ENCODE data around the gene CFL1.

The CFL1 gene

DNA sequence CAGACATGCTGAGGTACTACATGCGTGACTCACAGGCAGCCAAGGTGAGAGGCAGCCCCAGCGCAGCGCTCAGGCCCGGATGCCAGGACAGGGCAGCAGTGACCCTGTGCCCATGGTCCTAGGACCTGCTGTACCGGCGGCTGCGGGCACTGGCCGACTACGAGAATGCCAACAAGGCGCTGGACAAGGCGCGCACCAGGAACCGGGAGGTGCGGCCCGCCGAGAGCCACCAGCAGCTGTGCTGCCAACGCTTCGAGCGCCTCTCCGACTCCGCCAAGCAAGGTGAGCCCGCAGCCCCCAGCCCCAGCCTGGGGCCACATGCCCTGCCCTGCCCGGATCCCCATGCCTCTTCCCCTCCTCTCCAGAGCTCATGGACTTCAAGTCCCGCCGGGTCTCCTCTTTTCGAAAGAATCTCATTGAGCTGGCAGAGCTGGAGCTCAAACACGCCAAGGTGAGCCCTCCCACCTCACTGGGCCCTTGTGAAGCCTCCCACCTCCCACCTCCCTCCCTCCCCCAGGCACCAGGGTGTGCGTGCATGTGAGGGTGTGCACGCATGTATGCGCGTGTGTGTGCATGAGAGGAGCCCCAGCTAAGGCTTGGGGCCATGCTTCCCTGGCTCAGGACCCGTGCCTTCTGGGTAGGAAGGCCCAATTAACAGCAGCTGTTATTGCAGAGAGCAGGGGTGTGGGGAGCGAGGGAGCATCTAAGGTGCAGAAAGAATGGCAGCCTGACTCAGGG is 5.3 kb downstream of the CFL1 start:
- H3K4me1 ChIP-seq: peaks cover 0 to 29% (median 21%) of the 10 kb centered on the region in 4 donors
- H3K27me3 ChIP-seq: no peaks in the 10 kb centered on the region
- H3K27ac ChIP-seq: no peak overlapping the region
- TF ChIP-seq, protein P1, sequence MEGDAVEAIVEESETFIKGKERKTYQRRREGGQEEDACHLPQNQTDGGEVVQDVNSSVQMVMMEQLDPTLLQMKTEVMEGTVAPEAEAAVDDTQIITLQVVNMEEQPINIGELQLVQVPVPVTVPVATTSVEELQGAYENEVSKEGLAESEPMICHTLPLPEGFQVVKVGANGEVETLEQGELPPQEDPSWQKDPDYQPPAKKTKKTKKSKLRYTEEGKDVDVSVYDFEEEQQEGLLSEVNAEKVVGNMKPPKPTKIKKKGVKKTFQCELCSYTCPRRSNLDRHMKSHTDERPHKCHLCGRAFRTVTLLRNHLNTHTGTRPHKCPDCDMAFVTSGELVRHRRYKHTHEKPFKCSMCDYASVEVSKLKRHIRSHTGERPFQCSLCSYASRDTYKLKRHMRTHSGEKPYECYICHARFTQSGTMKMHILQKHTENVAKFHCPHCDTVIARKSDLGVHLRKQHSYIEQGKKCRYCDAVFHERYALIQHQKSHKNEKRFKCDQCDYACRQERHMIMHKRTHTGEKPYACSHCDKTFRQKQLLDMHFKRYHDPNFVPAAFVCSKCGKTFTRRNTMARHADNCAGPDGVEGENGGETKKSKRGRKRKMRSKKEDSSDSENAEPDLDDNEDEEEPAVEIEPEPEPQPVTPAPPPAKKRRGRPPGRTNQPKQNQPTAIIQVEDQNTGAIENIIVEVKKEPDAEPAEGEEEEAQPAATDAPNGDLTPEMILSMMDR (IDR thresholded peaks at IDR 0.05): no peak
- H3K36me3 ChIP-seq: peaks cover 48 to 62% (median 59%) of the 10 kb centered on the region in 3 donors
- intact Hi-C loops (cut with DNase I; ENCODE audit: low total_unique reads): no loop called here
- DNase-seq: peak in 1 of 2 donors; percentile 64
- no peak overlapping the region for H3K4me3 ChIP-seq
- peaks cover 0 to 4% (median 0%) of the 10 kb centered on the region in 3 donors for H3K9me3 ChIP-seq

DNA sequence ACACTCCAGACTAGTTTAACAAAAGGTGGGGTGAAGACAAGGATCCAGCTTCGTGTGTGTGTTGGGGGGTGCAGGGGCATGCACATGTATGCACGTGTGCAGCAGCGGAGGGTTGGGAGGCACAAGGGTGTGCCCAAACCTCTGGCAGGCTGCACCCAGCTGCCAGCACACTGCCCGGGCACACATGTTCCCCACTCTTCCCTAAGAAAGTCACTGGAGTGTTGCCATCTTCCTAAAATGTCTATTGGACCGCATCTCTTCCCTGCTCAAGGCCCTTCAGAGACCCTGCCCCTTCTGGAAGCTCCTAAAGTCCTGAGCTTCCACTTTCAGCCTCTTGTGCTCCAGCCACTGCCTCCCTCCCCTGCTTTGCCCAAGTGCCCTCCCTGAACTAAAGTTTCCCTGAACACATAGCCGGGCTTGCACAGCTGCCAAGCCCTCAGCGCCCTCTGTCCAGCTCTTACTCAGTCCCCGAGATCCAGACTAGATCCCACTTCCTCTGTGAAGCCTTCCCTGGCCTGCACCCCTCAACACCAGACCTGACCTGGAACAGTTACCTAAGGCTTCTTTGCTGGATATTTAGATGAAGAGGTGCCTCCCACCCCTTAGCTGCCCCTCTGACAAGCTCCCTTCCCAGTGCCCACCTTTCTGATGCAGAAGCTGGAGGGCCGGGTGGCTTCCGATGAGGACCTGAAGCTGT is 6.0 kb downstream of the CFL1 start:
- intact Hi-C loops (cut with DNase I; ENCODE audit: low total_unique reads): no loop called here
- H3K27me3 ChIP-seq: no peaks in the 10 kb centered on the region
- peaks cover 0 to 4% (median 0%) of the 10 kb centered on the region in 3 donors for H3K9me3 ChIP-seq
- TF ChIP-seq, protein P1 (IDR thresholded peaks at IDR 0.05): no peak
- H3K27ac ChIP-seq: no peak overlapping the region
- peaks cover 0 to 29% (median 21%) of the 10 kb centered on the region in 4 donors for H3K4me1 ChIP-seq
- no peak overlapping the region for H3K4me3 ChIP-seq
- DNase-seq: peak in 1 of 2 donors; percentile 54
- H3K36me3 ChIP-seq: peaks cover 48 to 62% (median 59%) of the 10 kb centered on the region in 3 donors

DNA sequence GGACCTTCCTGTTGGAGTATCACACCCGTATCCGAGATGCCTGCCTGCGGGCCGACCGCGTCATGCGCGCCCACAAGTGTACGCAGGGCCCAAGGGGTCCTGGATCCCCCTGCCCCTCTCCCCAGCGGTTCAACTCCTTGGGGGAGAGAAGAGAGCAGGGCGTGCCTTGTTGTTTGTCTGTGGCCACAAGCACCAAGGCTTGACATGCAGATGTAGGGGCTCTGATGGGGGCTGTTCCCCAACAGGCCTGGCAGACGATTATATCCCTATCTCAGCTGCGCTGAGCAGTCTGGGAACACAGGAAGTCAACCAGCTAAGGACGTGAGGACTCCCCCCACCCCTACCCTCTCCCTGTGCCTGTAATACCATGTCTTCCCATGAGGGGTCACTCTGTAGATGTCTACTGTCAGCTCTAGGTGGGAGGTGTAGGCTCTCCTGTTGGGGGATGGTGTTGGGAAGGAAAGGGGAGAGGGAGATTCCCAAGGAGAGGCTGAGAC is 6.8 kb downstream of the CFL1 start:
- Histone ChIP-seq H3K36me3 (peaks cover 48 to 60% (median 59%) of the 10 kb centered on the region in 3 donors), H3K4me1 (peaks cover 0 to 22% (median 14%) of the 10 kb centered on the region in 4 donors), H3K4me3 (no peak overlapping the region), H3K9me3 (peaks cover 0 to 4% (median 0%) of the 10 kb centered on the region in 3 donors), H3K27ac (no peak overlapping the region), H3K27me3 (no peaks in the 10 kb centered on the region)
- TF ChIP-seq, protein P1 (IDR thresholded peaks at IDR 0.05): no peak
- intact Hi-C loops (cut with DNase I; ENCODE audit: low total_unique reads): no loop called here
- DNase-seq: peak in 1 of 2 donors; percentile 31

DNA sequence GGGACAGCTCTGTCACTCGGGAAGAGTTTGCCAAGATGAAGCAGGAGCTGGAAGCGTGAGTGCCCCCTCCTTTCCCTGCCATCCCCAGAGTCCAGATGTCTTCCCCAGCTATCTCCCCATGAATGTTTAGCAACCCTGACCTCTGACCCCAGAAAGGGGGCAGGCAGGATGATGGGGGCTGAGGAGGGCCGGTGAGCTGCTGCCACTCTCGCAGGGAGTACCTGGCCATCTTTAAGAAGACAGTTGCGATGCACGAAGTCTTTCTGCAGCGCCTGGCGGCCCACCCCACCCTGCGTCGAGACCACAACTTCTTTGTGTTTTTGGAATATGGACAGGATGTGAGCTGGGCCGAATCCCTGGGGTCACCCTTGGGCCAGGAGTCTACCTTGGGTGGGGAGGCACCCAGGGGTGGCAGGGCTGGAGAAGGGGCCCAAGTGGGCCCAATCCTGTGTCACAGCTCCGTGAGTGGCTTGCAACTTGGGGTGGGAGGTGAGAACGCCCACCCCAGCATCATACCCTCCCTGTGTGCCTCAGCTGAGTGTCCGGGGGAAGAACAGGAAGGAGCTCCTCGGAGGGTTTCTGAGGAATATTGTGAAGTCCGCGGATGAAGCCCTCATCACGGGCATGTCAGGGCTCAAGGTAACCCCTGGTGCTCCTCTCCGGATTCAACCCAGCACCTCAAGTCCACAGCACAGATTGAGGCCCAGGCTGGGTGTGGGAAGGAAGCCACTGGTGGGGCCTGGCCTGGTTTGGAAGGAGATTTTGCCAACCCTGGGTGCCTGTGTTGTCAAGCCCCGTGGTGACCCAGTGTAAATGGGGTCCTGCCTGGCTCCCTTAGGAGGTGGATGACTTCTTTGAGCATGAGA is 7.5 kb downstream of the CFL1 start:
- intact Hi-C loops (cut with DNase I; ENCODE audit: low total_unique reads): no loop called here

More for the DNA sequence above, 7.5 kb downstream of the CFL1 start:
- Histone ChIP-seq H3K4me3 (no peak overlapping the region), H3K27ac (no peak overlapping the region), H3K27me3 (no peaks in the 10 kb centered on the region), H3K4me1 (peaks cover 0 to 15% (median 7%) of the 10 kb centered on the region in 4 donors), H3K9me3 (peaks cover 0 to 4% (median 0%) of the 10 kb centered on the region in 3 donors), H3K36me3 (peaks cover 43 to 53% (median 52%) of the 10 kb centered on the region in 3 donors)
- TF ChIP-seq, protein P1 (IDR thresholded peaks at IDR 0.05): no peak
- DNase-seq: no peak
